GM23338 (cell line): ENCODE results near the gene ZSCAN5A. TPM values are rescaled to one million over a fixed set of nuclear protein-coding genes. Genes with fewer than 3 reads are reported as not detected.

Source experiments
- ATAC-seq: fragments of 200-7000 bp; cut with Tn5 transposase; 3 replicates; pipeline ENCODE4 v1.9.1; 2020
- DNase-seq: peaks from one replicate; pipeline ENCODE4 v3.0.0-alpha.2; 2015; ENCODE audit warnings: low spot score
- H2AFZ ChIP-seq: fragments of 200-600 bp; sonication (generic); 2 replicates; pipeline ENCODE4 v1.8.0; 2016; ENCODE audit warnings: antibody characterized with exemption, mild to moderate bottlenecking, moderate library complexity
- H3F3A ChIP-seq: fragments of 200-600 bp; sonication (generic); replicated peaks from 2 replicates; pipeline ENCODE4 v1.8.0; 2017; ENCODE audit warnings: antibody characterized with exemption, mixed run types, low read depth
- H3K27ac ChIP-seq: fragments of 200-600 bp; sonication (generic); 2 replicates; pipeline ENCODE4 v1.6.1; 2016; ENCODE audit warnings: low read depth
- H3K27me3 ChIP-seq: fragments of 200-600 bp; sonication (generic); 2 replicates; pipeline ENCODE4 v1.8.0; 2016; ENCODE audit warnings: mild to moderate bottlenecking, mixed run types, moderate library complexity; ENCODE audit not compliant: insufficient read depth
- H3K36me3 ChIP-seq: fragments of 200-600 bp; sonication (generic); 2 replicates; pipeline ENCODE4 v1.8.0; 2016; ENCODE audit warnings: mild to moderate bottlenecking; ENCODE audit not compliant: insufficient read depth
- H3K4me1 ChIP-seq: fragments of 200-600 bp; sonication (generic); 2 replicates; pipeline ENCODE4 v1.8.0; 2016; ENCODE audit warnings: mild to moderate bottlenecking, moderate library complexity; ENCODE audit not compliant: insufficient read depth
- H3K4me2 ChIP-seq: fragments of 200-600 bp; sonication (generic); 2 replicates; pipeline ENCODE4 v1.7.1; 2017; ENCODE audit warnings: mixed run types
- H3K4me3 ChIP-seq: fragments of 200-600 bp; sonication (generic); 2 replicates; pipeline ENCODE4 v1.6.1; 2016; ENCODE audit warnings: mixed run types
- H3K79me2 ChIP-seq: fragments of 200-600 bp; sonication (generic); replicated peaks from 2 replicates; pipeline ENCODE4 v1.8.0; 2017; ENCODE audit warnings: mild to moderate bottlenecking; ENCODE audit not compliant: insufficient read depth
- H3K9me2 ChIP-seq: fragments of 200-600 bp; sonication (generic); 2 replicates; pipeline ENCODE4 v1.8.0; 2017; ENCODE audit not compliant: insufficient read depth
- H4K20me1 ChIP-seq: fragments of 200-600 bp; sonication (generic); replicated peaks from 2 replicates; pipeline ENCODE4 v1.8.0; 2017; ENCODE audit warnings: mild to moderate bottlenecking; ENCODE audit not compliant: insufficient read depth
- H3K27ac Mint-ChIP-seq: 2 replicates; pipeline ENCODE4 v1.8.0; 2020; ENCODE audit warnings: inconsistent platforms, mild to moderate bottlenecking, moderate library complexity, mixed read lengths
- H3K27me3 Mint-ChIP-seq: 3 replicates; pipeline ENCODE4 v1.8.0; 2022; ENCODE audit warnings: low read depth, mild to moderate bottlenecking, moderate library complexity, mixed read lengths, inconsistent platforms; ENCODE audit not compliant: insufficient read depth, poor library complexity
- H3K36me3 Mint-ChIP-seq: 3 replicates; pipeline ENCODE4 v1.8.0; 2021; ENCODE audit warnings: low read depth, mild to moderate bottlenecking, inconsistent platforms, moderate library complexity, mixed read lengths
- H3K4me1 Mint-ChIP-seq: 3 replicates; pipeline ENCODE4 v1.8.0; 2020; ENCODE audit warnings: mild to moderate bottlenecking, inconsistent platforms, mixed read lengths
- H3K4me3 Mint-ChIP-seq: 3 replicates; pipeline ENCODE4 v1.8.0; 2021; ENCODE audit warnings: moderate library complexity, mild to moderate bottlenecking, inconsistent platforms, mixed read lengths
- H3K9me3 Mint-ChIP-seq: 3 replicates; pipeline ENCODE4 v1.8.0; 2020; ENCODE audit warnings: moderate library complexity, mild to moderate bottlenecking, inconsistent platforms, mixed read lengths
- CREB1 ChIP-seq: fragments of 250-450 bp; sonication (Bioruptor Pico); IDR thresholded peaks from 2 replicates; pipeline ENCODE4 v1.5.0; 2020; ENCODE audit warnings: low read depth, mild to moderate bottlenecking, moderate library complexity
- CTCF ChIP-seq, 2 experiments: fragments of 200-600 bp in 1 of 2; sonication (generic) in 1 of 2; conservative IDR thresholded peaks; 2 replicates each; pipeline versions ENCODE4 v1.5.1 to v1.6.1; 2016 to 2017; ENCODE audit warnings: antibody characterized with exemption in 2 of 2, low read depth in 2 of 2, mild to moderate bottlenecking in 2 of 2, moderate library complexity in 1 of 2
- EZH2 ChIP-seq: fragments of 200-600 bp; sonication (generic); IDR thresholded peaks from one replicate; pipeline ENCODE4 v1.8.0; 2017; ENCODE audit warnings: antibody characterized with exemption, mild to moderate bottlenecking, low read depth; ENCODE audit not compliant: unreplicated experiment
- EZH2phosphoT487 ChIP-seq: fragments of 200-600 bp; sonication (generic); IDR thresholded peaks from one replicate; pipeline ENCODE4 v1.8.1; 2018; ENCODE audit warnings: antibody characterized with exemption; ENCODE audit not compliant: unreplicated experiment
- JUNB ChIP-seq: IDR thresholded peaks from one replicate; pipeline ENCODE4 v1.6.1; 2016; ENCODE audit warnings: antibody characterized with exemption; ENCODE audit not compliant: unreplicated experiment
- NANOG ChIP-seq: IDR thresholded peaks from 2 replicates; pipeline ENCODE4 v1.6.1; 2016; ENCODE audit warnings: antibody characterized with exemption, borderline replicate concordance
- POLR2AphosphoS5 ChIP-seq: IDR thresholded peaks from 2 replicates; pipeline ENCODE4 v1.6.1; 2016; ENCODE audit warnings: antibody characterized with exemption, low read depth
- STAT1 ChIP-seq: IDR thresholded peaks from one replicate; pipeline ENCODE4 v1.6.1; 2016; ENCODE audit warnings: antibody characterized with exemption; ENCODE audit not compliant: unreplicated experiment
- ZNF331 ChIP-seq: fragments of 250-450 bp; sonication (Bioruptor Pico); IDR thresholded peaks from 2 replicates; pipeline ENCODE4 v1.5.0; 2020; ENCODE audit warnings: low read depth, mild to moderate bottlenecking, moderate library complexity
- polyA plus RNA-seq: library from polyadenylated mRNA; unstranded; fragments of >200 nt; fragmentation: Nextera tagmentation; extraction: Ambion mirVana; gene quantifications from 2 replicates; pipeline ENCODE4 v1.2.1, GENCODE V29; 2016
- total RNA-seq: library from RNA; depleted of rRNA; stranded (reverse); fragments of >200 nt; shearing (Covaris generic); gene quantifications from 2 replicates; pipeline ENCODE4 v1.2.3, GENCODE V29; 2014

Gene ZSCAN5A
- total and polyA plus RNA-seq, 2 experiments from 2014 or later, result 10.2 to 12.5 TPM

DNA sequence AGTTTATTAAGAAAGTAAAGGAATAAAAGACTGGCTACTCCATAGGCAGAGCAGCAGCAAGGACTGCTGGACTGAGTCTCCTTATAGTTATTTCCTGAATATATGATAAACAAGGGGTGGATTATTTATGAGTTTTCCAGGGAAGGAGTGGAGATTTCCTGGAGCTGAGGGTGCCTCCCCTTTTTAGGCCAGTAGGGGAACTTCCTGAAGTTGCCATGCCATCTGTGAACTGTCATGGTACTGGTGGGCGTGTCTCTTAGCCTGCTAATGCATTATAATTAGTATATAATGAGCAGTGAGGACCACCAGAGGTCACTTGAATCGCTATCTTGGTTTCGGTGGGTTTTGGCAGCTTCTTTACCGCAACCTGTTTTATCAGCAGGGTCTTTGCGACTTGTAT is 13.5 kb downstream of the ZSCAN5A start:
- DNase-seq, result peak; percentile 48

DNA sequence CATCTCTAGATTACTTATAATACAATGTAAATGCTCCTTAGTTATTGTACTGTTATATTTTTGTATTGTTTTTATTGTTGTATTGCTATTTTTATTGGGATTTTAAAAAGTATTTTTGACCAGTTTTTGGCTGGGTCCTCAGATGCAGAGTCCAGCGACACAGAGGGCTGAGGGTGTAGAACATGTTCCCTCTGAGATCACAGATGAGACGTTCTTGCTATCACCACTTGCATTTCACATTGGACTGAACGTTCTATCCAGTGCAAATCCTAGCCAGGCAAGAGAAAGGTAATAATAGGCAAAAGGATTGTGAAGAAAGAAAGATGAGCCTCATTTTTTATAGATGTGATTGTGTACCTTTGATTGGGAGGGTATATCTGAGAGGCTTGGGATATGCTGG is 15.0 kb downstream of the ZSCAN5A start:
- Mint-ChIP-seq H3K9me3 (no peaks in the 10 kb centered on the region), H3K4me1 (no peaks in the 10 kb centered on the region), H3K27me3 (peaks cover 3% of the 10 kb centered on the region), H3K36me3 (peaks cover 8% of the 10 kb centered on the region), H3K4me3 (no peak overlapping the region), H3K27ac (no peak overlapping the region)
- no peak overlapping the region for H3K4me3 ChIP-seq
- no peaks in the 10 kb centered on the region for H3K79me2 ChIP-seq
- ATAC-seq (no peak), DNase-seq (no peak)
- no peaks in the 10 kb centered on the region for H3K4me1 ChIP-seq
- peaks cover 3% of the 10 kb centered on the region; the same call in 1 of the 2 replicates for H4K20me1 ChIP-seq
- no peak overlapping the region for H3K27ac ChIP-seq
- TF ChIP-seq CREB1 (CRISPR knock-in tag) (no peak), NANOG (no peak), EZH2 (no peak), EZH2phosphoT487 (no peak)
- no peak overlapping the region for H3K4me2 ChIP-seq
- H2AFZ ChIP-seq, result no peak overlapping the region
- H3K27me3 ChIP-seq, result no peaks in the 10 kb centered on the region
- no peaks in the 10 kb centered on the region for H3F3A ChIP-seq
- no peaks in the 10 kb centered on the region for H3K36me3 ChIP-seq
- no peaks in the 10 kb centered on the region for H3K9me2 ChIP-seq

More for the DNA sequence above, 13.5 kb downstream of the ZSCAN5A start:
- peaks cover 8% of the 10 kb centered on the region for H3K36me3 Mint-ChIP-seq
- peak in 1 of 2 experiments; percentile 30; a peak in 1 of 4 replicates for TF ChIP-seq CTCF (conservative IDR thresholded peaks at IDR 0.05; ENCODE audit: low read depth in 2 of 2)
- no peak for TF ChIP-seq STAT1
- TF ChIP-seq ZNF331 (CRISPR knock-in tag), result no peak
- no peak for TF ChIP-seq EZH2phosphoT487
- TF ChIP-seq JUNB, result no peak
- no peak for TF ChIP-seq POLR2AphosphoS5
- no peak for TF ChIP-seq EZH2
- H3K27ac Mint-ChIP-seq, result no peak overlapping the region
- Histone ChIP-seq H3K27me3 (no peaks in the 10 kb centered on the region), H2AFZ (no peak overlapping the region), H3K4me2 (no peak overlapping the region), H3F3A (no peaks in the 10 kb centered on the region), H3K79me2 (no peaks in the 10 kb centered on the region), H3K27ac (no peak overlapping the region), H4K20me1 (0 out of 2 replicates have a peak, but pooled peaks cover 3% of the 10 kb centered on the region), H3K36me3 (no peaks in the 10 kb centered on the region), H3K9me2 (no peaks in the 10 kb centered on the region), H3K4me1 (no peaks in the 10 kb centered on the region), H3K4me3 (no peak overlapping the region)
- no peaks in the 10 kb centered on the region for H3K9me3 Mint-ChIP-seq
- no peak overlapping the region for H3K4me3 Mint-ChIP-seq
- ATAC-seq, result peak; percentile 52; the same call in 2 of the 3 replicates
- H3K27me3 Mint-ChIP-seq, result peaks cover 5% of the 10 kb centered on the region
- H3K4me1 Mint-ChIP-seq, result no peaks in the 10 kb centered on the region

- H3K9me3 Mint-ChIP-seq, result peaks cover 4% of the 10 kb centered on the region; the same call in 2 of the 3 replicates
- H3K36me3 Mint-ChIP-seq, result peaks cover 14% of the 10 kb centered on the region
- no peaks in the 10 kb centered on the region for H3K4me1 Mint-ChIP-seq
- H3K4me3 Mint-ChIP-seq, result no peak overlapping the region
- Histone ChIP-seq H3K4me2 (no peak overlapping the region), H3K9me2 (no peaks in the 10 kb centered on the region), H4K20me1 (peaks cover 3% of the 10 kb centered on the region; the same call in 1 of the 2 replicates), H3K36me3 (no peaks in the 10 kb centered on the region), H3K27me3 (no peaks in the 10 kb centered on the region), H3F3A (no peaks in the 10 kb centered on the region), H2AFZ (no peak overlapping the region), H3K4me1 (no peaks in the 10 kb centered on the region), H3K27ac (no peak overlapping the region), H3K79me2 (no peaks in the 10 kb centered on the region), H3K4me3 (no peak overlapping the region)
- peaks cover 6% of the 10 kb centered on the region for H3K27me3 Mint-ChIP-seq
- no peak for DNase-seq
- no peak for ATAC-seq
- no peak overlapping the region for H3K27ac Mint-ChIP-seq
- TF ChIP-seq NANOG (no peak), STAT1 (no peak)
Measured at GRCh38 chr19:56297010-56297409, 17.6 kb downstream of the ZSCAN5A start.
